Endodermal cell (in vitro differentiated cells): ENCODE measurements around the gene DYNC2LI1. TPM values are rescaled to one million over a fixed set of nuclear protein-coding genes. Genes with fewer than 3 reads are reported as not detected.

Source experiments
- DNase-seq: peaks from one replicate; pipeline ENCODE4 v3.0.0-alpha.2; 2017
- H3K27ac ChIP-seq: 2 replicates; pipeline ENCODE4 v1.5.1; 2013; ENCODE audit warnings: mild to moderate bottlenecking, low read depth, low read length, moderate library complexity
- H3K27me3 ChIP-seq: 2 replicates; pipeline ENCODE4 v1.6.1; 2013; ENCODE audit warnings: mild to moderate bottlenecking, low read length, moderate library complexity; ENCODE audit not compliant: insufficient read depth, control insufficient read depth, poor library complexity, severe bottlenecking
- H3K36me3 ChIP-seq: 2 replicates; pipeline ENCODE4 v1.7.0; 2013; ENCODE audit warnings: mild to moderate bottlenecking, low read length, moderate library complexity; ENCODE audit not compliant: control insufficient read depth, insufficient read depth
- H3K4me1 ChIP-seq: one replicate; pipeline ENCODE4 v1.7.0; 2013; ENCODE audit warnings: low read length; ENCODE audit not compliant: control insufficient read depth, insufficient read depth
- H3K4me3 ChIP-seq: 2 replicates; pipeline ENCODE4 v1.5.1; 2013; ENCODE audit warnings: mild to moderate bottlenecking, low read length, moderate library complexity
- H3K9ac ChIP-seq: 2 replicates; pipeline ENCODE4 v1.6.1; 2013; ENCODE audit warnings: mild to moderate bottlenecking, low read length, moderate library complexity; ENCODE audit not compliant: poor library complexity, severe bottlenecking; ENCODE audit errors: extremely low read depth
- H3K9me3 ChIP-seq: 2 replicates; pipeline ENCODE4 v1.6.1; 2013; ENCODE audit warnings: mild to moderate bottlenecking, low read length, moderate library complexity; ENCODE audit not compliant: control insufficient read depth
- H3K27ac Mint-ChIP-seq: 2 replicates; pipeline ENCODE4 v1.8.0; 2020; ENCODE audit warnings: mixed read lengths
- H3K27me3 Mint-ChIP-seq: 2 replicates; pipeline ENCODE4 v1.8.0; 2021; ENCODE audit warnings: mild to moderate bottlenecking, mixed read lengths; ENCODE audit not compliant: insufficient read depth
- H3K36me3 Mint-ChIP-seq: 2 replicates; pipeline ENCODE4 v1.8.0; 2020; ENCODE audit warnings: low read depth, mixed read lengths
- H3K4me1 Mint-ChIP-seq: 2 replicates; pipeline ENCODE4 v1.8.0; 2020; ENCODE audit warnings: mixed read lengths
- H3K4me3 Mint-ChIP-seq: 2 replicates; pipeline ENCODE4 v1.8.0; 2020; ENCODE audit warnings: mild to moderate bottlenecking, moderate library complexity, mixed read lengths
- H3K9me3 Mint-ChIP-seq: 2 replicates; pipeline ENCODE4 v1.8.0; 2020; ENCODE audit warnings: mild to moderate bottlenecking, mixed read lengths
- WGBS, 2 experiments: methylation state at CpG; one replicate each; pipeline versions ENCODE4 v1.1.5 to v1.1.7; 2013; ENCODE audit warnings: missing lambda C conversion rate in 2 of 2, mixed read lengths in 1 of 2; ENCODE audit not compliant: insufficient coverage in 1 of 2, insufficient read length in 1 of 2; 5-methylcytosine and 5-hydroxymethylcytosine counted together
- total RNA-seq, 2 donors: library from RNA; stranded (reverse); fragmentation: NEBNext Ultra II Directional in 1 of 2; extraction: Animal tissue kit (Norgen Biotek cat#: 25700) in 1 of 2; gene quantifications; 2 replicates in 1 of 2; 3 replicates in 1 of 2; pipeline ENCODE4 v1.2.1, GENCODE V29; 2021
- TF ChIP-seq, protein P1 (sequence below): fragments of 200-600 bp; sonication (generic); conservative IDR thresholded peaks from 2 replicates; pipeline ENCODE4 v1.5.0; 2021; ENCODE audit warnings: antibody characterized with exemption, mild to moderate bottlenecking

Gene DYNC2LI1
- total RNA-seq, 2 donors from 2014 or later = 17.1 to 39.7 TPM

GRCh38 chr2:43749583-43749982 is 24.3 kb upstream of the DYNC2LI1 start:
- DNase-seq = no peak
- 82 to 95% methylated on average over 2 to 3 of the region's 3 CpGs for WGBS, 2 experiments
- H3K27me3 ChIP-seq = no peaks in the 10 kb centered on the region

DNA sequence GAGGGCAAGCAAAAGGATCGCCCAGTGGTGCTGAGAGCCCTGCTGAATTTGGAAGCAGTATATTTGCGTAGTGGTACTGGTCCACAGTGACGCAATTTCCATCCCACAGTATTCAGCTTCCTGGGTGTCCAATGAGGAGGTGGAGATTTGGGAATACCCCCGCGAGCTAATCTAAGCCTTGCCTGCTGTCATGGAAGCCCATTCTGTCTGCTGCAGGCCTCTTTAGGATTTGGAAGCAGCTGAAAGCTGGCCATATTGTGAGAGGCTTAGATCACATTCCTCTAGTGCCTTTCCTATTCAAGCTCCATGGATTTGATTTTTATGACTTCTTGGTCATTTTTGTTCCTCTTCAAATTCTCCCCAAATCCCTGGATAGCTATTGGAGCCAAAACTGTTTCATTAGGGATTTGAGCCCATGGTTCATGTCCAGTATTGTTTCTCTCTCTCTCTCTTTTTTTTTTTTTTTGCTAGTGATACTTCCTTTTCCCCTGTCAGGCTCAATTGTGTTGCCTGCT is 22.3 kb upstream of the DYNC2LI1 start:
- TF ChIP-seq, protein P1, sequence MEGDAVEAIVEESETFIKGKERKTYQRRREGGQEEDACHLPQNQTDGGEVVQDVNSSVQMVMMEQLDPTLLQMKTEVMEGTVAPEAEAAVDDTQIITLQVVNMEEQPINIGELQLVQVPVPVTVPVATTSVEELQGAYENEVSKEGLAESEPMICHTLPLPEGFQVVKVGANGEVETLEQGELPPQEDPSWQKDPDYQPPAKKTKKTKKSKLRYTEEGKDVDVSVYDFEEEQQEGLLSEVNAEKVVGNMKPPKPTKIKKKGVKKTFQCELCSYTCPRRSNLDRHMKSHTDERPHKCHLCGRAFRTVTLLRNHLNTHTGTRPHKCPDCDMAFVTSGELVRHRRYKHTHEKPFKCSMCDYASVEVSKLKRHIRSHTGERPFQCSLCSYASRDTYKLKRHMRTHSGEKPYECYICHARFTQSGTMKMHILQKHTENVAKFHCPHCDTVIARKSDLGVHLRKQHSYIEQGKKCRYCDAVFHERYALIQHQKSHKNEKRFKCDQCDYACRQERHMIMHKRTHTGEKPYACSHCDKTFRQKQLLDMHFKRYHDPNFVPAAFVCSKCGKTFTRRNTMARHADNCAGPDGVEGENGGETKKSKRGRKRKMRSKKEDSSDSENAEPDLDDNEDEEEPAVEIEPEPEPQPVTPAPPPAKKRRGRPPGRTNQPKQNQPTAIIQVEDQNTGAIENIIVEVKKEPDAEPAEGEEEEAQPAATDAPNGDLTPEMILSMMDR = no peak
- 90 to 93% methylated on average over 4 to 5 of the region's 5 CpGs for WGBS, 2 experiments
- H3K27me3 ChIP-seq = no peaks in the 10 kb centered on the region
- no peaks in the 10 kb centered on the region for H3K36me3 ChIP-seq
- no peak overlapping the region for H3K4me3 Mint-ChIP-seq
- H3K9ac ChIP-seq = no peak overlapping the region
- H3K27me3 Mint-ChIP-seq = no peaks in the 10 kb centered on the region
- H3K9me3 ChIP-seq = no peaks in the 10 kb centered on the region
- H3K4me1 Mint-ChIP-seq = peaks cover 11% of the 10 kb centered on the region
- no peaks in the 10 kb centered on the region for H3K9me3 Mint-ChIP-seq
- no peak overlapping the region for H3K27ac ChIP-seq
- no peak for DNase-seq
- no peak overlapping the region for H3K27ac Mint-ChIP-seq
- no peaks in the 10 kb centered on the region for H3K36me3 Mint-ChIP-seq
- no peaks in the 10 kb centered on the region for H3K4me1 ChIP-seq
- no peak overlapping the region for H3K4me3 ChIP-seq

More at GRCh38 chr2:43749583-43749982, 24.3 kb upstream of the DYNC2LI1 start:
- H3K4me3 ChIP-seq = no peak overlapping the region
- H3K36me3 Mint-ChIP-seq = no peaks in the 10 kb centered on the region
- TF ChIP-seq, protein P1 = no peak
- H3K27ac ChIP-seq = peak overlapping the region; percentile 28
- H3K9ac ChIP-seq = no peak overlapping the region
- H3K9me3 ChIP-seq = no peaks in the 10 kb centered on the region
- H3K27me3 Mint-ChIP-seq = no peaks in the 10 kb centered on the region
- H3K9me3 Mint-ChIP-seq = no peaks in the 10 kb centered on the region
- no peak overlapping the region for H3K27ac Mint-ChIP-seq
- H3K4me3 Mint-ChIP-seq = no peak overlapping the region
- H3K4me1 Mint-ChIP-seq = peaks cover 11% of the 10 kb centered on the region
- H3K4me1 ChIP-seq = no peaks in the 10 kb centered on the region
- H3K36me3 ChIP-seq = no peaks in the 10 kb centered on the region

DNA sequence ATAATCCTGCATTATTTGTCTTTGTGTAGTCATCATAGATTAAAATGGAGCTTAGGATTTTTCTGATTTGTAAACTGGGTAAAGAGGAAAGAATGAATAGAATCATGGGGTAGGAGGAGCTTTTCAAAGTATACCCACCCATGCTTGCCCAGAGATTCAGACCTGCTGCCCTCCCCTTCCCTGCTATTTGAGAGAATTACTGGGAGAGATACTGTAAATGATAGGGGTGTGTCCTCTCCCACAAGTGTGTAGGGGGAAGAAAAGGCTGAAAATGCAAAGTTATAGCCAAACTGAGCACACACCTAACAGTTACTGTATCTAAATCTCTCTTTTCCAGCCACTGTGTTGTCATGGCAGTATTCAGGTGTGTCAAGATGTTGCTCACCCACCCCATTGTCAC is 21.5 kb upstream of the DYNC2LI1 start:
- Histone ChIP-seq H3K4me3 (no peak overlapping the region), H3K9ac (no peak overlapping the region), H3K4me1 (no peaks in the 10 kb centered on the region), H3K27me3 (no peaks in the 10 kb centered on the region), H3K36me3 (no peaks in the 10 kb centered on the region), H3K9me3 (no peaks in the 10 kb centered on the region), H3K27ac (no peak overlapping the region)
- H3K27ac Mint-ChIP-seq = no peak overlapping the region
- no peak overlapping the region for H3K4me3 Mint-ChIP-seq
- DNase-seq = no peak
- H3K27me3 Mint-ChIP-seq = no peaks in the 10 kb centered on the region
- no peaks in the 10 kb centered on the region for H3K9me3 Mint-ChIP-seq
- TF ChIP-seq, protein P1 = no peak
- H3K4me1 Mint-ChIP-seq = peaks cover 11% of the 10 kb centered on the region
- H3K36me3 Mint-ChIP-seq = no peaks in the 10 kb centered on the region
